ENCODE data around the gene HUWE1.

The HUWE1 gene

DNA sequence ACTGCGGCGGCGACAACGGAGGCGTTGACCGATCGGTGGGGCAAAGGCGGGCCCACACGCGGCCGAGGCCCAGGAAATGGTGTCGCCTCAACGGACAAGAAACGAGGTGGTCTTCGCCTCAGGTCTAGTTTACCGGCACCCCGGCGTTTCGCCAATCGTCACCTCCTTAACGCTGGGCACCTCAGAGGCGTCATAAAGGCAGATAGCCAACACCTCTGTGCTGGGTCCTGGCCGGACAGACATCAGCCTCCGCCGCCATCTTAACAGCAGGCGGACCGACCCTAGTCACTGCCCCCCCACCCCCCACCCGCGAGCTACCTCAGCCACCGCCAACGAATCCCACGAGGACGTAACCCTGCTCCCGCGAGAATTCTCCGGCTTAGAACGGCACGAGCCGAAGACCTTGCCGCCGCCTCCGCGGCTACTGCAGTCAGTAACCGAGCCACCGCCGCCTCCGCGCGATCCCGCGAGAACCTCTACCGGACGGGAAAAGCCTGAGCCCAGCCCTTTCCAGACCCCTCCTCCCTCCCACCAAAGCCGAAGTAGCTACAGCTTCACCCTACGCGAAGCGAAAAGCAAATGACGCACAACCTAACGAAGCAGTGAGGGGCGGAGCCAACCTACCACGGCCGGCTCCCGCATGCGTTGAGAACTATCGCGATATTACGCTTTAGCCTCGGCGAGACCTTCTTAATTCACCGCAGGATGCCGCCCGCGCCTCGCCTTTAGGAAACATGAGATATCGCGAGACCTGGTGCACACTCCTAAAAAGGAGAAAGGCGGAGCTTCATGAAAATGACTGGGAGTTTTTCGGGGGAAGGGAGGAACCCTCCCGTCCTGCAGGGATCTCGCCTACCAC is 2.7 kb downstream of the HUWE1 start:
- peak; percentile 91 for DNase-seq

DNA sequence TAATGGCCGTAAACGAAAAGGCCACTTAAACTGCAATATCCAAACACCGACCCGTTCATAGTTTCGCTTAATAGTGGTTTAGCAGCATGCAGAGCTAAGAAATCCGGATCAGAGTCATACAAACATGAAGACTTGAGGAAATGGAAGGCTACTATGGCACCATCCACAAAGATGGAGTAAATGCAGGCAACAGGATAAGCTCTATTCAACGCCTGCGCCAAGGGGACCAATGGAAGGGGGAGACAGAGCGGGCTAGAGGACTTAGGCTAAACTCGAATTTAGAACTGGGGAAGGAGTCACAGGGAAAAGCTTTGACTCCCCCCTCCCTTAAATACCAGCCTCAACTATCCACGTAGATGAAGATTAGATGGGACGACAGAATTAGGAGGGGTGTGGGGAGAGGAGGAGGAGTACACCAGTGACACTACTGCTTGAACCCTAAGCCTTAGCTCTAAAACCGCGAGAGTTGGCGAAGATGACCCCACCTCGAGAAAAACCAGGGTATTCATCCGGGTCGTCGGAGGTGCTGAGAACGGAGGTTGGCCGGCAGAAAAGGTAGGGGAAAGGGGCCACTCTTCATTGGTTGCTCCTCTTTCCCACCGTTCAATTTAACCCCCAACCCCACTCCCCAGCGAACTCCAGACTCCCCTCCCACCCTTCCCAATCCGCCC is 3.5 kb downstream of the HUWE1 start:
- DNase-seq, result peak; percentile 49

DNA sequence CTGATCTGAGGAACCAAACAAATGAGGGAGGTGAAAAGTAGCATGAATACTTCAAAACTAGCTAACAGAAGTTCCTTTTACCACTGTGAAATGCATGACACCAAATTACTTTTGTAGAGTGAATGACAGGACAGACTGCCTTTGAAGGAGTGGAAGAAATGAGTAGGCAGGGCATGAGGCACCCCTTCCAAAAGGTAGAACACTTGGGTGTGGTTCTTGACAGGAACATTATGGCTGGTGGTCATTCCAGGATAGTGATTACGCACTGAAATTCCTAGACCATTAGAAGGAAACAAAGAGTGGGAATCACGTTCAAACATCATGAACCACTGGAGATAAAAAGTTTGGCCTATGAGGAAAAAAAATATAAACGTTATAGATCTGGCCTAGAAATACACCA is 4.9 kb downstream of the HUWE1 start:
- peak; percentile 28 for DNase-seq

DNA sequence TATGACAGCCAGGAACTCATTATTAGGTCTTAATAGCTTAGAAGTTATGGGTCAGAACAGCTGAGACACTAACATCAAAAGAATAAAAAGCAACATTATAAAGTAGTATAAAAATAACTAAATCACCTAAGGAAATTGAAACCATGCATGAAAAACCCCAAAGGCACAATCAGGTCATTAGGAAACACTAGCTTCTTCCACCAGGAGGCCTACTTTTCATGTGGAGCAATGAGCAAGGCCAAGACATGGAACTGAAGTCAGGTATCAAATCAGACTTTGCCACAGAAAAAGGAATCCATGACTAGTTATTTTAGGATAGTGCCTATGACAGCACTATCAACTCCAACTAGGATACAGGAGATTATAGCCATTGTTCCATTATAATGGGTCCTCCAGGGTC is 7.9 kb downstream of the HUWE1 start:
- no peak for DNase-seq

DNA sequence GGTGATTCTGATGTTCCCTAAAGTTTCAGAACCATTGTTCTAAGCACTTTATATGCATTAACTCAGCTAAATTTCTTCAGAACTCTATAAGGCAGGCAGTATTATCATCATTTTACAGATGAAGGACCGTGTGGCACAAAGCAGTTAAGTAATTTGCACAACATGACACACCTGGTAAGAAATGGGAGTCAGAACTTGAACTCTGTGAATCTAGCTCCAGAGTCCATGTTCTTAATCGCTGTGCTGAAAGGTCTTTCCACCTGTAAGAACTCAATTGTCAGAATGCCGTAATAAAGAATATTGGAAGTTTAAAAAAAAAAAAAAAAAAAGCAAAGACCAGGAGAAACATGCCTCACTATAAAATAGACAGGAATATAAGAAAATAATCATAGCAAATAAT is 9.2 kb downstream of the HUWE1 start:
- no peak for DNase-seq

DNA sequence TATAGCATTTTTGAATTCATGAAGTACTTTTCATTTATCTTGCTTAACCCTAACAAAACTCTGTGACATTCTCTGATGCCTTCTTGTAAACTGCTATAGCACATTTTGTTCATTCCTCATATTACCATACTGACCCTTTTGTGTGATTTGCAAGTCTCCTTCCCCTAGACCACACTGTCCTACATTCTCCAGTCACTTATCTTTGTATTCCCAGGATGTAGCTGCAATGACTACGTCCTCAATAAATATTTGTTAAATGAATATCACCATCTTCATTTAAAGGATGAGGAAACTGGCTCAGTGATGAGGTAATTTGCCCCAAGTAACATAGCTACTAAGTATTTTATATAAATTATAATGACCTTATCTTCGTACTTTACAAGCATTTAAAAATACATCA is 11.9 kb downstream of the HUWE1 start:
- DNase-seq, result no peak

DNA sequence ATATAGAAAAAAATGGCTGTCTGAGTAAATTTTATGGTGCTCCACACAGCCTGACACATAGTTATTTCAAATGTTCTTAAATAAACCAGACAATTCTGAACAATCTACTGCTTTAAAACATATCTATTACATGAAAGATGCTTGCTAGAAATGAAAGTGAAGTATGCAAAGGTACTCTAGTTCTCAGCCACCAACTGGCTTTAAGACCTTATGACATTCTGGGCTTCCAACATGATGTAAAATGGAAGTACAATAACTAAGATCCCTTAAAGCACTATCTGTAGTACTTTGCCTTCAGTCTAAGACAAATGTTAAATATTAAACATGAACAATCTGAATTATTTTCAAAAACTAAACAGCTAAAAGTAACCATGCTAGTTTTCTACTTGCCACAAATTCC is 17.3 kb downstream of the HUWE1 start:
- DNase-seq, result no peak

DNA sequence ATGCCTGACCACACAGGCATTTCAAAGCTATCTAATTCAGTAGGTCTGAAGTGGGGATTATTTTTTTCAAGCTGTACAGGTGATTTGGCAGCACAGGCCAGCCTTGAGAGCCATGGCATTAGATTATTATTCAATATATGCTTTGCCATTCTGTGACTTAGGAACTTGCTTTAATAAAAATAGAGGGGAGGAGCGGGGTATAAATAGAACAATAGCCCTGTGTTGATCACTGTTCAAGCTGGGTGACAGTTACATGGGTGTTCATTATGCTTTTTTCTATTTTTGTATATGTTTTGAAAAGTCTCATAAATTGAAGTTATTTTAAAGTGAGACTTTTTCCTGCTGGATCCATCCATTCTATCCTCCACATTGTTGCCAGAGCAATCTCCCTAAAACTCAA is 20.3 kb downstream of the HUWE1 start:
- no peak for DNase-seq

DNA sequence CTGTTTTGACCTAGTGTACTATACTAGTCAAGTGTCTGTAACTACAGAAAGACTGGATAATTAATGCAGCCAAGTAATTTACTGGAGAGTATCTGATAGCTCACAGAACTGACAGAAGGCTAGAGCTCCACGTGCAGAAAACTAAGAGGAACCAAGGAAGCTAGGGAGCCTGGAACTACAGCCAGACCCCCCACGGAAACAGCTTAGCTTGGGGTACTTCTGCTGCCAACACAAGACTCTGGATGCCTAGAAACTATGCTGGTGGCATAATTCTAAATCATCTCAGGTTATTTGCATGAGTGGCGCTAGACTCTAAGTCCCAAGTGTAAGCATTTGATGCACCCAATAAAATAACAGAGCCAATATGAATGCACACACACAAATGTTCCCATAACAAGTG is 26.5 kb downstream of the HUWE1 start:
- DNase-seq, result no peak

DNA sequence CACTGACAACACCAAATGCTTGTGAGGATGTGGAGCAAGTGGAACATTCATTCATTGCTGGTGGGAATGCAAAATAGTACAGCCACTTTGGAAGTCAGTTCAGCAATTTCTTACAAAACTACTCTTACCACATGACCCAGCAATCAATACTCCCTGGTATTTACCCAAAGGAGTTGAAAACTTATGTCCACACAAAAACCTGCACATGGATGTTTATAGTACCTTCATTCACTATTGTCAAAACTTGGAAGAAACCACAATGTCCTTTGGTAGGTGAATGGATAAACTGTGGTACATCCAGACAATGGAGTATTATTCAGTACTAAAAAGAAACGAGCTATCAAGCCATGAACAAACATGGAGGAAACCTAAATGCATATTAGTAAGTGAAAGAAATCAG is 27.5 kb downstream of the HUWE1 start:
- no peak for DNase-seq

DNA sequence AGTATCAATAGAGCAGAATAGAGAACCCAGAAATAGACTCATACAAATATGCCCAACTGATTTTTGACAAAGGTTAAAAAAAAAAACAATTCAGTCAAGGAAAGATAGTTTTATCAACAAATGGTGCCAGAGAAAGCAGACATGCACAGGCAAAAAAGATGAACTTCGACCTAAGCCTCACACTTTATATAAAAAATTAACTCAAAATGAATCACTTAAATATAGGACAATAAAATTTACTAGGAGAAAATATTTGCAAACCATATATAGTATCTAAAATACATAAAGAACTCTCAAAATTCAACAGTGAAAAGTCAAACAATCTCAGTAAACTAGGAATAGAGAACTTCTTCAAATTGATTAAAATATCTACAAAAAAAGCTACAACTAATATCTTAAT is 29.7 kb downstream of the HUWE1 start:
- no peak for DNase-seq

DNA sequence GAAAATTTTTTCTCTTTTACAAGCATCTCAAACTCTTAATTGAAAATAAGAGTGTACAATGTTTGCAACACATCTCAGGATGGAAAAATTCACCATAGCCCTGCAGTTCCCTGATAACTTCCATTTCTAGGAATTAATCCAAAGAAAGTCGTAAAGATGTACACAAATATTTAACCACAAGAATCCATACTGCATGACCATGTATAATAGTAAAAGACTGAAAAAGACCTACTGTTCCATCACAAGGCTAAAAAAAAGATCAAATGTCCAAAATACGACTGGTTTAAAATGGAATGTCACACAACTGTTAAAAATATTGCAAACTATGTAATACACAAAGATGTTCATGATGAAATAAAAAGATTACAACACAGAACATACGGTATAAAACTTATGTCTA is 32.1 kb downstream of the HUWE1 start:
- no peak for DNase-seq

DNA sequence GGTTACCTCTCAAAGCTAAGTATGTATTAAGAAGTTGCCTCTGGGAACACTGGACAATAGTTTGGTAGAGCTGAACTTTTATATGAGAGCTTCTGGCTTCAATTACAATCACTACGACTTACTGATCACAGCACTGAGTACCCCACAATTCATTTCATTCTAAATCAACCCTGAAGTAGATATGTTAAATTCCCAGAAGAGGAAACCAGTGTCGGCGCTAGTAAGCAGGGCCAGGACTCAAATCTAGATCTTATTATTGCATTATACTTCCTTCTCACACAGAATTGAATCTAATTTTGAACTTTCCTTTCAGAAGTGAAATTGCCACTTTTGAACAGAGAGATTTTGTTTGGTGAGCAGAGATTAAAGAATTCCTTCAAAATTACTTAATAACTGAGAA is 41.8 kb downstream of the HUWE1 start:
- no peak for DNase-seq

DNA sequence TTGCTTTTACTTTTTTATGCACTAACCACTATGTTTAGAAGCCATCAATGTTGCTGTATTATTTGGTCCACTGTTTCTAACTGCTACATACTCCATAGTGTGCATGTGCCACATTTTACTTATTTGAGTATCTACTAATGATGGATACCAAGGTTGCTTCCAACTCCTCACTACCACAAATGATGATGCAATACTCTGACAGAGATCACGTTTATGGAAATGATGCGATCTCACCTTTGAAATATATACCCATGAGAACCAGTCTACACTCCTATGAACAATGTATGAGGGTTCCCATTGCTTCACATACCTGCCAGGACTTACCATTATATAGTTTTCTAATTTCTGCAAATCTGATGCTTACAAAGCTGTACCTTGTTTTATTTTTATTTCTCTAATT is 44.2 kb downstream of the HUWE1 start:
- DNase-seq, result no peak

DNA sequence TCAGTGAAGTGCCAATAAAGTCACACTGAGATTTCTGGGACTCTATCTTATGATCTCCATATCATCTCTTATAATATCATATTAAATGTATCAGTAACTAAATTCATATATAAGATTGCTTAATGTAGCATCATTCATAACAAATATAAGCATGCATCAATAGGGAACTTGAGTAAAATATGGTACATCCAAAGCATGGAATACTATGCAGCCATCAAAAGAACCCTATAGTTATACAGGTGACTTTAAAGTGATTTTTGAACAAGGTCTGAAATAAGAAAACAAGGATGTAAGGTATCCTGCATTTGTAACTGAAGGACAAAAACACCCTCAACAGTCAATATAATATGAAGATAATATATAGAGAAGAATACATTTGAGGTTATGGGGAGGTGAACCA is 47.3 kb downstream of the HUWE1 start:
- no peak for DNase-seq

DNA sequence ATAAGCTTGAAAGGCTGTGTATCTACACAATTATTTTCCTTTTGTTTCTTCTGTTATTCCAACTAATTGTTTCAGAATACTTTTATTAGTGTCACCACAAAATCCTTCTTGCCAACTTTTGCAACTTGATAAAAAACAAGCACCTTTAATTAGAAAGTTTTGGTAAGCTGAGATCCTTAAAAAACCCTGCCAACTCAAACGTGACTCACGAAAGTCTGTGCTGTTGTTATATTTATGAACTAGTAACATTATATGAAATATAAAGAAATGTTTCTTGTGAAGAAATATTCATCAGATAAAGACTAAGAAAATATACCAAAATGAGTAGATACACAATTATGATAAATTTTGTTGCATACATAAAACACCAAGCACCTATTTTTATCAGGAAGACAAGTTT is 49.0 kb downstream of the HUWE1 start:
- DNase-seq, result no peak

DNA sequence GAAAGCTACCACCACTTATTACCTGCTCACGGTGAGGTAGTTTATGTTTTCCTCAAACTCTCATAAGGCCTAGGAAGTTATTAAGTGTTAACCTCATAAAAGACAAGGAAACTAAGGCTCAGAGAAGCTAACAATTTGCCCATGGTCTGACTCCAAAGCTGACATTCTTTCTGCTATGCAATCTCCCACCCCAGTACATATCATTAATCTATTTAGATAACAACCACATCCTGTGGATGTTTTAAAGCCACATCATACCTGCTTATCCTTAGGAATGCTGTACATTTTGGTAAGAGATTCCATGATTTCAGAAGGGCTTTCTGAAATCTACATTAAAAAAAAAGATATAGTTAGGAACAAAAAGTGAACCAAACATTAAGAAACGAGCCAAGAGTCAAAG is 55.4 kb downstream of the HUWE1 start:
- no peak for DNase-seq

DNA sequence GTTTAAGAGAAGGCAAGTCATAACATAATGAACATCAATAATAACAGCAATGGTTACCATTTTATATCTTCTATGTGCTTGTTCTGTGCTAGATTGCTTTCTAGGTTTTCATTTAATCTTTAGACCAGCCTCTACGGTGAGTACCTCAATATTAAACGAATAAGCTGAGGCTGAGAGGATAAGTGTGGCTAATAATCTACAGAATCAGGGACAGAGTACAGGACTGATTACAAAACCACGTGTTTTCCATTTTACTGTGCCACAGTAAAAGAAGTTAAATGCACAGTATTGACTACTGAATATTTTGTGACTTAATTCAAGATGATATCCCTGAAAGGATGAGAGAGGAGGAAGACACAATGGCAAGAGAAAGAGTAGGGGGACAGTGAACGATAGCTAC is 56.3 kb downstream of the HUWE1 start:
- DNase-seq, result no peak

DNA sequence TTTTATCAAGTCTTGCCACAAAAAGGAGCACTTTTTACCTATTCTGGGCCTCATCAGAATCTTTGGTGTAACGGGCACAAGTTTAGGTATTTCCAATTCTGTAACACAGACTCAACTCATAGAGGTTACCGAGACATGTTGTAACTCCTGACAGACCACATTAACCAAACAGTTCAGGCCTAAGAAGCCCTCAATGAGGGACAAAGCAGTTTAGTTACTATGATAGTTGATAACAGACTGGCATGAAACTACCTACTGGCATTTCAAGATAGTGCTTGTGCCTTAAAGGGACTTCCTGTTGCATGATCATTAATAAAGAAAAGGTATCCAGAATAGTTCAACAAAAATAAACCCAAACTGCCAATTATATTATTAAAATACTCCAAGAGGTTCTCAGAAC is 64.1 kb downstream of the HUWE1 start:
- DNase-seq, result no peak

DNA sequence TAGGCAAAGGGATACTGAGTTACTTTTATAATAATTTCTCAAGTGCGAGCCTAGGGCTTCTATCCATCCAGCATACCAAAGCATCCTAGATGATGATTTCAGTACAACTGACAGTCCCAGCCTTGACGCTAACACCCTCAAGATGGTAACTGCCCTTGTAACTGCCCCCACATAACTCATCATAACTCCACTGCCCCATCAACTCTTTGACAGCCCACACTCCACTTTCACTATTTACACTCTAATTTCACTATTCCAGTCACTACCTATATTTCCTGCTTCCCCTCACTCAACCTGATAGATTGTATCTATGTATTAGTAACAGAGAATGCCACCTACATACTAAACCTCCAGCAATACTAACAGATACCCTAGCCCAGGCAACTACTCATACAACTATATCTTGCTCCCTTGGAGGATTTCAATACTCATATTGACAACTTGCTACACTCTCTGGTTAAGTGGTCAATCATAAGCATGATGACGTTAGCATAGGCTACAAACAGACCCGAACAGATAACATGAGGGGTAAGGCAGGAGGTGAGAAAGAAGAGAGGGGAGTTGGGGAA is 65.0 kb downstream of the HUWE1 start:
- DNase-seq, result no peak

DNA sequence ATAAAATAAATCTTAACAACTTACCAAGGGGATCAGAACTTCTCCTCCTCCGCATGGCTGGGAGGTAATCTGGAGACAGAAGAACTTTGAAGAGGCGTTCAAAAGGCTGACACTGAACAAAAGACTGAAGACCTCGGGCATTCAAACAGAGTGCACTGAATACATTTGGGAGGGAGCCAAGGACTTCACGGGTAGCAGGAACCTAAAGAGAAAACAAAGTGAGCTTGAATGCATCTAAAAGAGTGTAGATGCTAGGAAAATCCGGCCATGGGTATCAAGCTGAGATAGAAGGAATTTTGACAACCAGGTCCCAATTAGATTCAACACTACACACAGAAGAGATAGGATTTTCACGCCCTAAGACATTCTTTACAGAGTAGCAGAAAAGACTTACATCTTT is 69.6 kb downstream of the HUWE1 start:
- DNase-seq, result no peak

DNA sequence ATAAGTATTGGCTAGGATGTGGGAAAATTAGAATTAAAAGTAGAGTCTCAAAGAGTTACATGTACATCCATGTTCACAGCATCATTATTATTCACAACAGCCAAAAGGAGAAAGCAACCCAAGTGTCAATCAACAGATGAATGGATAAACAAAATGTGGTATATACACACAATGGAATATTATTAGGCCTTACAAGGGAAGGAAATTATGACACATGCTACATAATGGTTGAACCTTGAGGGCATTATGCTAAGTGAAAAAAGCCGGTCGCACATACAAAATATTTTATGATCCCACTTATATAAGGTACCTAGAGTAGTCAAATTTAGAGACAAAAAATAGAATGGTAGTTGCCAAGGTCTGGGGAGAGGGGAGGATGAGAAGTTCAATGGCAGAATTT is 80.1 kb downstream of the HUWE1 start:
- no peak for DNase-seq

DNA sequence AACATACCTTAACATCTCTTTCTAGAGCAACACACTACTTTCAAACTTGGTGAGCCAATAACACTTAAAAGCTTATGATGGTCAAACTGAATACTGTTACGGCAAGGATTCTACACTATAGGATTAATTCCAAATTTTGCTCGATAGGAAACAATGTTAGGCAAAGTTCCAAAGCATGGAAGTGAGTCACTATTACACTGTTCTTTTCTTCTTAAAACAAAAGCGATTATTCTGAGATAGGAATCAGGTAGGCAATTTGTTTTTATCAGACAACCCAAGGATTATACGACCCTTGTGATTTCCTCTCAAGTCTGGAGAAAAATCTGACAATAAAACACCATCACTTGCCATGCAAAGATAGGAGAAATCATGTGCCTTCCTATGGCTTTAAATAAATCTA is 81.5 kb downstream of the HUWE1 start:
- no peak for DNase-seq

DNA sequence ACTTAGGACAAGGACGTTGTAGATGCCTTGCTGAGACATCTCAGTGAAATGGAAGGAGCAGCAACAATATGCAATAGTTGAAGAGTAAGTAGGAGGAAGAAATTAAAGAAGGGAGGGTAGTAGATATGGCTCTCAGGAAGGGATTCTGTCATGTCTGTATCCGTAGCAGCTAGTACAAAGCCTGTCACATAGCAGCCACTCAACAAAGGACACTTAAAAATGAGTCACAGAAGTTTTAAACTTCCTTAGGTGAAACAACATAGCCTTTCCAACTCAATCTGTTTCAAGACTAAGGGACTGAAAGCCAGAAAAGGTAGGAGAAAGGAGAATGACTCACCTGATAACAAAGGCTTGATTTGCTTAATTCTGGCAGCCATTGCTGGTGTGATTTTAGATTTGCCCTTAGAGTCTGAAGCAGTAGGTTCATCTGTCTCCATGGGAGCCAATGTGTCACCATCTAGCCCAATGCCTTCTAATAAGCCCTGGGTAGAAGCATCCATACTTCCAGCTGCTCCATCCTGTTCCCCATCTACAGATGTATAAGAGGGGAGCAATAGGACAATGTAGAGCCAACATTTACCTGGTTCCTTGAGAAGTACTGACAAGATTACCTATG is 86.6 kb downstream of the HUWE1 start:
- no peak for DNase-seq
